OCI-LY1 (cell line): ENCODE results near the gene KRTAP9-8.
"Not testable (repeated sequence)": the region's sequence is repeated elsewhere in the genome, so short reads cannot be mapped to it uniquely, and the experiment has no call there.

Experiments
- EZH2 ChIP-seq: fragments of 200-600 bp; sonication (generic), shearing (Covaris generic); IDR thresholded peaks from 2 replicates; pipeline ENCODE4 v1.8.0; 2017; ENCODE audit warnings: borderline replicate concordance, mixed run types, mild to moderate bottlenecking, antibody characterized with exemption, low read length, moderate library complexity, mixed read lengths
- TF ChIP-seq, protein P1 (sequence below): fragments of 200-600 bp; sonication (generic), shearing (Covaris generic); IDR thresholded peaks from 2 replicates; pipeline ENCODE4 v1.5.1; 2017; ENCODE audit warnings: mild to moderate bottlenecking, antibody characterized with exemption, low read length, moderate library complexity, mixed read lengths

DNA sequence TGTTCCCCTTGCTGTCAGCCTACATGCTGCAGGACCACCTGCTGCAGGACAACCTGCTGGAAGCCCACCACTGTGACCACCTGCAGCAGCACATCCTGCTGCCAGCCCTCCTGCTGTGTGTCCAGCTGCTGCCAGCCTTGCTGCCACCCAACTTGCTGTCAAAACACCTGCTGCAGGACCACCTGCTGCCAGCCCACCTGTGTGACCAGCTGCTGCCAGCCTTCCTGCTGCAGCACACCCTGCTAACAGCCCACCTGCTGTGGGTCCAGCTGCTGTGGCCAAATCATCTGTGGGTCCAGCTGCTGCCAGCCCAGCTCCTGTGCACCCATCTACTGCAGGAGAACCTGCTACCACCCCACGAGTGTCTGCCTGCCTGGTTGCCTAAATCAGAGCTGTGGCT lies 33.5 kb downstream of the KRTAP9-8 start:
- TF ChIP-seq, protein P1, sequence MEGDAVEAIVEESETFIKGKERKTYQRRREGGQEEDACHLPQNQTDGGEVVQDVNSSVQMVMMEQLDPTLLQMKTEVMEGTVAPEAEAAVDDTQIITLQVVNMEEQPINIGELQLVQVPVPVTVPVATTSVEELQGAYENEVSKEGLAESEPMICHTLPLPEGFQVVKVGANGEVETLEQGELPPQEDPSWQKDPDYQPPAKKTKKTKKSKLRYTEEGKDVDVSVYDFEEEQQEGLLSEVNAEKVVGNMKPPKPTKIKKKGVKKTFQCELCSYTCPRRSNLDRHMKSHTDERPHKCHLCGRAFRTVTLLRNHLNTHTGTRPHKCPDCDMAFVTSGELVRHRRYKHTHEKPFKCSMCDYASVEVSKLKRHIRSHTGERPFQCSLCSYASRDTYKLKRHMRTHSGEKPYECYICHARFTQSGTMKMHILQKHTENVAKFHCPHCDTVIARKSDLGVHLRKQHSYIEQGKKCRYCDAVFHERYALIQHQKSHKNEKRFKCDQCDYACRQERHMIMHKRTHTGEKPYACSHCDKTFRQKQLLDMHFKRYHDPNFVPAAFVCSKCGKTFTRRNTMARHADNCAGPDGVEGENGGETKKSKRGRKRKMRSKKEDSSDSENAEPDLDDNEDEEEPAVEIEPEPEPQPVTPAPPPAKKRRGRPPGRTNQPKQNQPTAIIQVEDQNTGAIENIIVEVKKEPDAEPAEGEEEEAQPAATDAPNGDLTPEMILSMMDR: not testable (repeated sequence)
- TF ChIP-seq EZH2: not testable (repeated sequence)
